ENCODE results near the gene NINJ2. TPM values are rescaled to one million over a fixed set of nuclear protein-coding genes. Genes with fewer than 3 reads are reported as not detected.
"Not testable (repeated sequence)": the region's sequence is repeated elsewhere in the genome, so short reads cannot be mapped to it uniquely, and the experiment has no call there.

The NINJ2 gene
- total RNA-seq, 1 donor from 2014 or later: 0.76 TPM

- H3K4me3 Mint-ChIP-seq (ENCODE audit: unreplicated experiment): no peak overlapping the region
- TF ChIP-seq, protein P1, sequence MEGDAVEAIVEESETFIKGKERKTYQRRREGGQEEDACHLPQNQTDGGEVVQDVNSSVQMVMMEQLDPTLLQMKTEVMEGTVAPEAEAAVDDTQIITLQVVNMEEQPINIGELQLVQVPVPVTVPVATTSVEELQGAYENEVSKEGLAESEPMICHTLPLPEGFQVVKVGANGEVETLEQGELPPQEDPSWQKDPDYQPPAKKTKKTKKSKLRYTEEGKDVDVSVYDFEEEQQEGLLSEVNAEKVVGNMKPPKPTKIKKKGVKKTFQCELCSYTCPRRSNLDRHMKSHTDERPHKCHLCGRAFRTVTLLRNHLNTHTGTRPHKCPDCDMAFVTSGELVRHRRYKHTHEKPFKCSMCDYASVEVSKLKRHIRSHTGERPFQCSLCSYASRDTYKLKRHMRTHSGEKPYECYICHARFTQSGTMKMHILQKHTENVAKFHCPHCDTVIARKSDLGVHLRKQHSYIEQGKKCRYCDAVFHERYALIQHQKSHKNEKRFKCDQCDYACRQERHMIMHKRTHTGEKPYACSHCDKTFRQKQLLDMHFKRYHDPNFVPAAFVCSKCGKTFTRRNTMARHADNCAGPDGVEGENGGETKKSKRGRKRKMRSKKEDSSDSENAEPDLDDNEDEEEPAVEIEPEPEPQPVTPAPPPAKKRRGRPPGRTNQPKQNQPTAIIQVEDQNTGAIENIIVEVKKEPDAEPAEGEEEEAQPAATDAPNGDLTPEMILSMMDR (IDR thresholded peaks at IDR 0.05; ENCODE audit: partially characterized antibody, unreplicated experiment): no peak
- no peaks in the 10 kb centered on the region for H3K36me3 Mint-ChIP-seq (ENCODE audit: unreplicated experiment)
- H3K27ac Mint-ChIP-seq (ENCODE audit: unreplicated experiment): no peak overlapping the region
- no peak for DNase-seq
- no peaks in the 10 kb centered on the region for H3K9me3 Mint-ChIP-seq (ENCODE audit: unreplicated experiment)
- H3K4me1 Mint-ChIP-seq (ENCODE audit: low read depth, unreplicated experiment): peaks cover 3% of the 10 kb centered on the region
- H3K27me3 Mint-ChIP-seq (ENCODE audit: unreplicated experiment): peaks cover 2% of the 10 kb centered on the region
These were observed 32.3 kb downstream of the NINJ2 start for GRCh38 chr12:630656-631632.

- not testable (repeated sequence) for H3K27ac Mint-ChIP-seq (ENCODE audit: unreplicated experiment); DNase-seq; H3K9me3 Mint-ChIP-seq (ENCODE audit: unreplicated experiment); H3K4me1 Mint-ChIP-seq (ENCODE audit: low read depth, unreplicated experiment); H3K27me3 Mint-ChIP-seq (ENCODE audit: unreplicated experiment); H3K36me3 Mint-ChIP-seq (ENCODE audit: unreplicated experiment); H3K4me3 Mint-ChIP-seq (ENCODE audit: unreplicated experiment)
These were observed 34.5 kb downstream of the NINJ2 start for GRCh38 chr12:628742-629078.

DNA sequence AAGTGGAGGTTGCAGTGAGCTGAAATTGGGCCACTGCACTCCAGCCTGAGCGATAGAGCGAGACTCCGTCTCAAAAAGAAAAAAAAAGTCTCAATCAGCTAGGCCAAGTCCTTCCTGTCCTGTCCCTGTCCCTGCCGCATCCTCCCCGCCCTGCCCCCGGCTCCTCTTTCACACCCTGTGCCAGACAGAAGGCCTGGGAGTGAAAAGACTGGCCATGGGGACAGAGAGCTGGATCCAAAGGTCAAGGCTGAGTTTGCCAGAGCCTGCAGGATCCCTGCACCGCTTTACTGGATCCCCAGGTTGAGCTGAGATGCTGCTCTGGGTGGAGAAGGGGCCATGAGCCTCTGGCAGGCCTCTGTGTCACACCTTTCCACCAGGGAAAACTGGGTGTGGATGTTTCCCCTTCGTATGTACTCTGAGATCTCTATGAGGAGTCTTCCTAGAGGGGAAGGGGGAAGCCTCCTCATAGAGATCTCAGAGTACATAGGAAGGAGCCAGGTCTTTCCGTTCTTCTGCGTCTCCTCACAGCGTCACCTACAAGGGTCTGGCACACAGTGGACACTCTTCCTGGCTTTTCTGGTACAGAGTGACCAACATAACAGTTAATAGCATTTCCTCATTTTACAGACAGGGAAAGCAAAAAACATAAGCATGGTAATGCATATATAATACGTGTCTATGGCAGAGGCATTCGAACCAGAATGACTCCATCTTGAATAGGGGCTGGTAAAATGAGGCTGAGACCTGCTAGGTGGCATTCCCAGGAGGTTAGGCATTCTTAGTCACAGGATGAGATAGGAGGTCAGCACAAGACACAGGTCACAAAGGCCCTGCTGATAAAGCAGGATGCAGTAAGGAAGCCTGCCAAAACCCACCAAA lies 35.1 kb downstream of the NINJ2 start:
- DNase-seq: no peak
- peaks cover 6% of the 10 kb centered on the region for H3K4me1 Mint-ChIP-seq (ENCODE audit: low read depth, unreplicated experiment)
- no peak overlapping the region for H3K27ac Mint-ChIP-seq (ENCODE audit: unreplicated experiment)
- TF ChIP-seq, protein P1 (IDR thresholded peaks at IDR 0.05; ENCODE audit: partially characterized antibody, unreplicated experiment): no peak
- H3K36me3 Mint-ChIP-seq (ENCODE audit: unreplicated experiment): no peaks in the 10 kb centered on the region
- H3K4me3 Mint-ChIP-seq (ENCODE audit: unreplicated experiment): no peak overlapping the region
- H3K27me3 Mint-ChIP-seq (ENCODE audit: unreplicated experiment): no peaks in the 10 kb centered on the region
- H3K9me3 Mint-ChIP-seq (ENCODE audit: unreplicated experiment): peaks cover 1% of the 10 kb centered on the region

- H3K36me3 Mint-ChIP-seq (ENCODE audit: unreplicated experiment): no peaks in the 10 kb centered on the region
- no peak overlapping the region for H3K4me3 Mint-ChIP-seq (ENCODE audit: unreplicated experiment)
- TF ChIP-seq, protein P1 (IDR thresholded peaks at IDR 0.05; ENCODE audit: partially characterized antibody, unreplicated experiment): no peak
- peaks cover 1% of the 10 kb centered on the region for H3K9me3 Mint-ChIP-seq (ENCODE audit: unreplicated experiment)
- no peak for DNase-seq
- no peaks in the 10 kb centered on the region for H3K27me3 Mint-ChIP-seq (ENCODE audit: unreplicated experiment)
- no peak overlapping the region for H3K27ac Mint-ChIP-seq (ENCODE audit: unreplicated experiment)
- peaks cover 9% of the 10 kb centered on the region for H3K4me1 Mint-ChIP-seq (ENCODE audit: low read depth, unreplicated experiment)
These were observed 36.0 kb downstream of the NINJ2 start for GRCh38 chr12:627285-627684.

DNA sequence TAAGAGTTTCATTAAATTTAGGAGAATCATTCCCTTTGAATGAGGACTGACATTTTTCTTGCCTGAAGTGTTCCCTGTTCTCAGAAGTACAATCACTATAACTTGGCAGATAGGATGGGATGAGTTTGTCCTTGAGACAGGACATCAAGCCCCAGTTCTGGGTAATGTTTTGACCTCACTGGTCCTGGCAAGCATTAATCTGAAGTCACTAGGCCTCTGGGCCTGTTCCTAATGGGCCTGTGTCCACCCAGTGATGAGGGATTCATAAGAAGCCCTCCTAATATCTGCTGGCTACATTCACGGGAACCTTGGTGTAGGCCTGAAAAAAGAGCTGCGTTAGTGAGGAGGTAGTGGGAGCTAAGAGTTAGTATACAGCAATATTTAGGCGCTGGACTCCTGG lies 37.2 kb downstream of the NINJ2 start:
- DNase-seq: no peak
- Mint-ChIP-seq H3K4me1 (ENCODE audit: low read depth, unreplicated experiment) (peaks cover 9% of the 10 kb centered on the region), H3K27ac (ENCODE audit: unreplicated experiment) (no peak overlapping the region), H3K4me3 (ENCODE audit: unreplicated experiment) (no peak overlapping the region), H3K9me3 (ENCODE audit: unreplicated experiment) (peaks cover 1% of the 10 kb centered on the region), H3K36me3 (ENCODE audit: unreplicated experiment) (no peaks in the 10 kb centered on the region), H3K27me3 (ENCODE audit: unreplicated experiment) (no peaks in the 10 kb centered on the region)
- TF ChIP-seq, protein P1 (IDR thresholded peaks at IDR 0.05; ENCODE audit: partially characterized antibody, unreplicated experiment): no peak
